Thymus (tissue), 11 donors: ENCODE data around the gene SPINT1. TPM values are rescaled to one million over a fixed set of nuclear protein-coding genes. Genes with fewer than 3 reads are reported as not detected.

Experiments used
- DNase-seq, 9 donors: peaks; one replicate each; pipeline ENCODE4 v3.0.0-alpha.2; 2013; ENCODE audit warnings: low spot score in 9 of 9, low read depth in 6 of 9, missing footprints in 1 of 9
- H3K27ac ChIP-seq, 2 donors: one replicate each; pipeline ENCODE4 v1.5.1; 2013; ENCODE audit warnings: control low read depth in 1 of 2, low read depth in 1 of 2, low read length in 1 of 2, mild to moderate bottlenecking in 1 of 2, moderate library complexity in 1 of 2
- H3K27me3 ChIP-seq, 2 donors: one replicate each; pipeline ENCODE4 v1.5.1; 2013; ENCODE audit warnings: low read length in 1 of 2; ENCODE audit not compliant: control insufficient read depth in 2 of 2, insufficient read depth in 1 of 2
- H3K36me3 ChIP-seq, 2 donors: one replicate each; pipeline ENCODE4 v1.5.1; 2013; ENCODE audit warnings: low read length in 1 of 2, mild to moderate bottlenecking in 1 of 2, moderate library complexity in 1 of 2; ENCODE audit not compliant: control insufficient read depth in 2 of 2, insufficient read depth in 2 of 2
- H3K4me1 ChIP-seq, 2 donors: one replicate each; pipeline ENCODE4 v1.5.1; 2013; ENCODE audit warnings: low read length in 2 of 2; ENCODE audit not compliant: control insufficient read depth in 2 of 2, insufficient read depth in 2 of 2
- H3K4me3 ChIP-seq, 2 donors: one replicate each; pipeline ENCODE4 v1.5.1; 2013; ENCODE audit warnings: low read length in 2 of 2, control low read depth in 1 of 2, mild to moderate bottlenecking in 1 of 2
- H3K9me3 ChIP-seq, 2 donors: one replicate each; pipeline ENCODE4 v1.5.1; 2013; ENCODE audit warnings: low read length in 1 of 2, mild to moderate bottlenecking in 1 of 2; ENCODE audit not compliant: control insufficient read depth in 2 of 2, insufficient read depth in 1 of 2
- WGBS: extraction: QIAGEN DNeasy Blood & Tissue Kit; methylation state at CpG from one replicate; pipeline ENCODE4 v1.1.7; 2013; 5-methylcytosine and 5-hydroxymethylcytosine counted together
- polyA plus RNA-seq: library from polyadenylated mRNA; stranded (reverse); fragments of 200-250 nt; gene quantifications from one replicate; pipeline ENCODE4 v1.2.3, GENCODE V29; 2013
- total RNA-seq: library from RNA; stranded (reverse); fragments of 120-200 nt; gene quantifications from one replicate; pipeline ENCODE4 v1.2.4, GENCODE V29; 2013
- donor health status: healthy.

Gene SPINT1
- total and polyA plus RNA-seq, 2 donors = 9.2 to 33.8 TPM

DNA sequence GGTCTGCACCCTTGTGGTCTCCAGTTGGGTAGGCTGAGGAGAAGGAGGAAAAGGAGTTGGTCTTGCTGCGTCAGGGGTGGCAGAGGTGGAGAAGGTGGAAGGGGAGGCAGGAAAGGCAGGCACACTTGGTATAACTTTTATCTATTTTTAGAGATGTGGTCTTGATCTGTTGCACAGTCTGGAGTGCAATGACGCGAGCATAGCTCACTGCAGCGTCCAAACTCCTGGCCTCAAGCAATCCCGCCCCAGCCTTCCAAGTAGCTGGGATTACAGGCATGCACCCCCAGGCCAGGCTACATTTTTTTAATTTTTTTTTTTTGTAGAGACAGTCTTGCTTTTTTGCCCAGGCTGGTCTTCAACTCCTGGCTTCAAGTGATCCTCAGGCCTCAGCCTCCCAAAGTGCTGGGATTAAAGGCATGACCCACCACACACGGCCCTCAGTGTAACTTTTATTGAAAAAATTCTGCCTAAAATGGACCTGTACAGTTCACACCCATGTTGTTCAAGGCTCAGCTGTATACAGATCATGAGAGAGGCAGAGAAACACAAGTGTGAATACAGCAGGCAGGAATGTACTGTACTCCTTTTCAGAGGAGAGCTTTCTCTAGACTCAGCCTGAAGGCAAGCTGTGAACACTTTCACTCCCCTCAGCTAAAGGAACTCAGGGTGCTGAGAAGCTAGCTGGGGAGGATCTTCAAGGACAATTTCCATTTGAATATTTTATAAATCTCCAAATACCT, 32.3 kb downstream of the SPINT1 start:
- Histone ChIP-seq H3K9me3 (no peaks in the 10 kb centered on the region), H3K4me1 (peaks cover 3 to 21% of the 10 kb centered on the region in 2 donors), H3K4me3 (no peak overlapping the region), H3K27ac (no peak overlapping the region), H3K27me3 (peaks cover 0 to 27% of the 10 kb centered on the region in 2 donors), H3K36me3 (no peaks in the 10 kb centered on the region)
- WGBS = 74% methylated on average over 6 of the region's 6 CpGs
- no peak for DNase-seq

DNA sequence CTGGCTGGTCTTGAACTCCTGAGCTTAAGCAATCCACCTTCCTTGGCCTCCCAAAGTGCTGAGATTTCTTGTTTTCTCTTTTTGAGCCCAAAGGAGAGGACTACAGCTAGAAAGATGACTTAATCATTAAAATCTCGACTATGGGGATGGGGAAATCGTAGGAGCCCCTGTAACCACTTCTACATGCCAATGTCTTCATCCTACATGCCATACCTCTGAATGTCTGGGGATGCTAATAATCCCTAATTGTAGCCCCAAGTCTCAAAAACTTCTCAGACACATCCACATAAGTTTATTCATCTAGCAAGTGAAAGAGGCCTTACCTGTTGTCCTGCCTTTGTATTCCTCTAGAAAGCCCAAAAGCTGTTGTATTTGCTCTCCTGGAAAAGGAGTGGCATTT, 33.8 kb downstream of the SPINT1 start:
- H3K27ac ChIP-seq = no peak overlapping the region
- no peaks in the 10 kb centered on the region for H3K36me3 ChIP-seq
- H3K4me3 ChIP-seq = no peak overlapping the region
- DNase-seq = no peak
- H3K9me3 ChIP-seq = peaks cover 0 to 2% of the 10 kb centered on the region in 2 donors
- WGBS = 95% methylated on average over 2 of the region's 2 CpGs
- H3K27me3 ChIP-seq = peaks cover 0 to 20% of the 10 kb centered on the region in 2 donors
- H3K4me1 ChIP-seq = peaks cover 3 to 9% of the 10 kb centered on the region in 2 donors

DNA sequence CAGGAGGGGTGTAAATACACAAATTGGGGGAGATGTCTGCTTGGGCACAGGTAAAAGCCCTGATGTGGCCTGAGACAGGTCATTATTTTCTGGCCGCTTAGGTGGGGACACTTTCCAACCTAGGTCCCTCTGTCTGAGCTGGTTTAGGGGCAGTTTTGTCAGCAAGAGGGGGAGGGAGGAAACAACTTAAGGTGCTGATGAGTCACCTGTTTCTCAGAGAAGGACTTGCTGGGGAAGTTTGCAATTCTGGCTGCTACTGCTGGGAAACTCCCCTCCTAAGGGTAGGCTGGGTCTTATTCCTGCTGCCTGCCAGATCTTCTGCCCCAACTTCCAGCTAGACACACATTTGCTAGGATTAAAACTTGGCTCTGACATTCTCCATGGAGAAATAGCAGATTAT, 34.9 kb downstream of the SPINT1 start:
- Histone ChIP-seq H3K9me3 (peaks cover 0 to 4% of the 10 kb centered on the region in 2 donors), H3K36me3 (no peaks in the 10 kb centered on the region), H3K4me1 (peaks cover 0 to 5% of the 10 kb centered on the region in 2 donors), H3K27me3 (peaks cover 0 to 9% of the 10 kb centered on the region in 2 donors), H3K27ac (no peak overlapping the region), H3K4me3 (no peak overlapping the region)
- no peak for DNase-seq
- WGBS = 89% methylated on average over 1 of the region's 1 CpG

DNA sequence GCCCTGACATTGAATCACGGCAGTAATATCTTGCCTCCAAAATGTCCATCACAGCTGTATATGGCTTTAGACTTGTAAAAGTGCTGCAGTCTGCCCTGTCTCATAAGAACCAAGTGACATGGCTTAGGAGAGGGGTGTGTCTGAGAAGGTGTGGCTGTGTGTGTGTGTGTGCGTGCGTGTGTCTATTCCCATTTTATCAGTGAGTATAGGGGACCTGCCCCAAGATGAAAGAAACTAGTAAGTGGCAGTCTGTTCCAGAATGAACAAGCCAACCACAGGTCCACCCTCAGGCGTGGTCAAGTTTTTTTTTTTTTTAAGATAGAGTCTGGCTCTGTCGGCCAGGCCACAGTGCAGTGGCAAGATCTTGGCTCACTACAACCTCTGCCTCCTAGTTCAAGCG, 35.8 kb downstream of the SPINT1 start:
- no peak overlapping the region for H3K4me3 ChIP-seq
- peaks cover 0 to 3% of the 10 kb centered on the region in 2 donors for H3K4me1 ChIP-seq
- no peak overlapping the region for H3K27ac ChIP-seq
- peaks cover 0 to 4% of the 10 kb centered on the region in 2 donors for H3K9me3 ChIP-seq
- peaks cover 0 to 3% of the 10 kb centered on the region in 2 donors for H3K27me3 ChIP-seq
- no peak for DNase-seq
- 93% methylated on average over 6 of the region's 6 CpGs for WGBS
- H3K36me3 ChIP-seq = no peaks in the 10 kb centered on the region

DNA sequence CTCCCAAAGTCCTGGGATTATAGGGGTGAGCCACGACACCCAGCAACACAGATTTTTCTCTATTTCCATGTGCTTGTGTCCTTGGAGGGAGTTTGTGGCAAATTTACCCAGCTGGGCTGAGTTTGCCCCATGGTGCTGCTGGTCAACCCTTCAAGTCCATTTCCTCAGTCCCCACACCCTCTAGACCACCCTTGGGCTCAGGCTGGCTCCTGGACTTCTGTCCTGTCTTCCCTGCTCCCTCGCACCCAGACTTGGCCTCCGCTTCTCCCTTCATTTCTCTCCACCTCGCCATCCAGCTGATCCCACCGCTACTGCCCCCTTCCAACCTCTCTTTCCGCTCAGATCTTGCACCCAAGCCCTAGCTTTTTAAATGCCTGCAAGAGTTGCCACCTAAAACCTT, 37.5 kb downstream of the SPINT1 start:
- DNase-seq = no peak
- Histone ChIP-seq H3K4me1 (peaks cover 0 to 2% of the 10 kb centered on the region in 2 donors), H3K36me3 (no peaks in the 10 kb centered on the region), H3K27me3 (no peaks in the 10 kb centered on the region), H3K27ac (no peak overlapping the region), H3K9me3 (peaks cover 0 to 4% of the 10 kb centered on the region in 2 donors), H3K4me3 (no peak overlapping the region)
- WGBS = over 99% methylated on average over 6 of the region's 6 CpGs

DNA sequence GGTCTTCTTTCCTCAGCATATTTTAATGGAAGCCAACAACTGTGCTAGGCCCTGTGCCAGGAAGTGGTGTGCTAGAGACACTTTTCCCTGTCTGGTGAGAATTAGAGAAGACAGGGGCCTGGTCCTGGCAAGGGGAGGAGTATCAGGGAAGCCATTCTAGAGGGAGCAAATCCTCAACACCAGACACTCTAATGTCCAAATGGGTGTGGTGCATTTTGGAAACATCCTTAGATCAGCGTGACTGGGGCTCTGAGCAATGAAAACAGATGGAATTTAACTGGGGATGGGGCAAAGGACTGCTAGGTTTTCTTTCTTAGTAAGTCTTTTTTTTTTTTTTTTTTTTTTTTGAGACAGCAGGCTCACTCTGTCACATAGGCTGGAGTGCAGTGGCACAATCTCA, 42.7 kb downstream of the SPINT1 start:
- Histone ChIP-seq H3K27ac (no peak overlapping the region), H3K4me3 (no peak overlapping the region), H3K9me3 (peaks cover 0 to 4% of the 10 kb centered on the region in 2 donors), H3K27me3 (peaks cover 0 to 3% of the 10 kb centered on the region in 2 donors), H3K36me3 (no peaks in the 10 kb centered on the region), H3K4me1 (no peaks in the 10 kb centered on the region)
- 91% methylated on average over 1 of the region's 1 CpG for WGBS
- DNase-seq = no peak

DNA sequence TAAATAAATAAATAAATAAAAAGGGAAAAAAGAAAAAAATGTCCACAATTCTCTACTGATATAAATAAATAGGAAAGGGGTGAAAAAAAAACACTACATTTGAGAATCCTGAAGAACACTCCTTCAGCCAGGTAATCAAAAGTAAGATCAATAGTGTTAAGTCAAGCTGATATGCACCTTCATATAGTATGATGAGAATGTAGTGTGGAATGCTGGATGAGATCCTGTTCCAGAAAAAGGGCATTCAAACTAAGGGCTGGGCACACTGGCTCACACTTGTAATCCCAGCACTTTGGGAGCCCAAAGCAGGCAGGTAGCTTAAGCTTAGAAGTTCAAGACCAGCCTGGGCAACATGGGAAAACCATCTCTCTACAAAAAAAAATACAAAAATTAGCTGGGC, 45.3 kb downstream of the SPINT1 start:
- no peak for DNase-seq
- no peak overlapping the region for H3K4me3 ChIP-seq
- H3K36me3 ChIP-seq = no peaks in the 10 kb centered on the region
- H3K27ac ChIP-seq = no peak overlapping the region
- H3K9me3 ChIP-seq = no peaks in the 10 kb centered on the region
- H3K27me3 ChIP-seq = peaks cover 0 to 16% of the 10 kb centered on the region in 2 donors
- H3K4me1 ChIP-seq = peaks cover 0 to 10% of the 10 kb centered on the region in 2 donors

DNA sequence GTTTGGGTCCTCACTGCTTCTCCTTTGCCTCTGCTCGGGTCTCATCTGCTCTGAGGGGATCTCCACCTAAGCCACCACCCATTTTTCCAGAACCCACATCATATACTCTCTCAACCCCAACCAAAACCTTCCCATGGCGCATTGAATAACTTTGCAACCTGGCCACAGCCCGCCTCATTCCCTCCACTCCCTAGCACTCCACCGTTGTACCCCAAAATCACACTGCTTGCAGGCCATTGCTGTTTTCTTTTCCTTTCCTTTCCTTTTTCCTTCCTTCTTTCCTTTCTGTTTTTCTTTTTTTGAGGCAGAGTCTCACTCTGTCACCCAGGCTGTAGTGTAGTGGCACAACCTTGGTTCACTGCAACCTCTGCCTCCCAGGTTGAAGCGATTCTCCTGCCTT, 47.3 kb downstream of the SPINT1 start:
- peaks cover 0 to 16% of the 10 kb centered on the region in 2 donors for H3K27me3 ChIP-seq
- peaks cover 10 to 22% of the 10 kb centered on the region in 2 donors for H3K4me1 ChIP-seq
- WGBS = 91% methylated on average over 5 of the region's 5 CpGs
- H3K27ac ChIP-seq = no peak overlapping the region
- DNase-seq = no peak
- H3K9me3 ChIP-seq = no peaks in the 10 kb centered on the region
- no peak overlapping the region for H3K4me3 ChIP-seq
- H3K36me3 ChIP-seq = peaks cover 3% of the 10 kb centered on the region in 2 donors

DNA sequence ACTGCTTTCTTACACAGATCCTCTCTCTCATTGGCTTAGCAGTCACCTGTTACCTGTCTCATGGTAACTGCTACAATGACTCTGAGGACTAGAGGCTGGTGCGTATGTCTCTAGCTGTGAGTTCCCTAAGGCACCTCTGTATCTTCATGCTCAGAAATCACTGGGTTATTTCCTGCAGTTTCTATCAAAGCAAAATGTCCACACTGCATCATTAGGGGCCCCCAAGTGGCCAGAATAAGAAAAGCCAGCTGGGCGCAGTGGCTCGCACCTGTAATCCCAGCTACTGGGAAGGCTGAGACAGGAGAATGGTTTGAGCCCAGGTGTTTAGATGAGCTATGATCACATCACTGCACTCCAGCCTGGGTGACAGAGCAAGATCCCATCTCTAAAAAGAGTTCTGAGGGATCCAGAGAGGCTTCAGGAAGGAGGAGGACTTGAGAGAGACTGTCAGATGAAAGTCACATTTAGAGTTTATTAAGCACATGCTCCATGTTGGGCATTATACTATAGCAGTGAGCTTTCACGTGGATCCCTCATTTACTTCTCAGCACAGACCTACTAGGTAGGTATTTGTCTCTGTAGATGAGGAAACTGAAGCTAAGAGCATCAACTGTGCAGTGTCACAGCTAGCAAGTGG, 48.1 kb downstream of the SPINT1 start:
- no peaks in the 10 kb centered on the region for H3K9me3 ChIP-seq
- H3K4me1 ChIP-seq = peaks cover 10 to 22% of the 10 kb centered on the region in 2 donors
- no peak overlapping the region for H3K27ac ChIP-seq
- H3K4me3 ChIP-seq = no peak overlapping the region
- H3K27me3 ChIP-seq = peaks cover 0 to 16% of the 10 kb centered on the region in 2 donors
- 24% methylated on average over 4 of the region's 4 CpGs for WGBS
- no peak for DNase-seq
- peaks cover 3 to 4% of the 10 kb centered on the region in 2 donors for H3K36me3 ChIP-seq
